Left renal cortex interstitium (tissue), 4 donors: ENCODE results near the gene HDAC4. TPM values are rescaled to one million over a fixed set of nuclear protein-coding genes. Genes with fewer than 3 reads are reported as not detected.

Experiments
- DNase-seq, 4 donors: peaks; one replicate each; pipeline ENCODE4 v3.0.0-alpha.2; 2013; ENCODE audit warnings: low read depth in 4 of 4, low spot score in 2 of 4, missing footprints in 1 of 4
- polyA plus RNA-seq, 4 donors: library from polyadenylated mRNA; unstranded; fragments of 120-200 nt; gene quantifications; one replicate each; pipeline ENCODE4 v1.2.1, GENCODE V29; 2013; ENCODE audit not compliant: insufficient read length in 4 of 4

The HDAC4 gene
- polyA plus RNA-seq, 4 donors, result 10.5 to 21.1 (median 14.3) TPM

GRCh38 chr2:239065537-239065936 is 335.3 kb downstream of the HDAC4 start:
- DNase-seq, result no peak

GRCh38 chr2:239064891-239065290 is 335.9 kb downstream of the HDAC4 start:
- no peak for DNase-seq

GRCh38 chr2:239064253-239064652 is 336.6 kb downstream of the HDAC4 start:
- DNase-seq, result no peak

GRCh38 chr2:239062743-239063142 is 338.1 kb downstream of the HDAC4 start:
- no peak for DNase-seq

GRCh38 chr2:239061824-239062570 is 338.8 kb downstream of the HDAC4 start:
- no peak for DNase-seq

- DNase-seq, result no peak
These were observed 339.6 kb downstream of the HDAC4 start for GRCh38 chr2:239061121-239061666.

- no peak for DNase-seq
These were observed 340.1 kb downstream of the HDAC4 start for GRCh38 chr2:239060676-239061075.

GRCh38 chr2:239059854-239060253 is 341.0 kb downstream of the HDAC4 start:
- no peak for DNase-seq

- DNase-seq, result no peak
These were observed 342.1 kb downstream of the HDAC4 start for GRCh38 chr2:239058766-239059165.

- no peak for DNase-seq
These were observed 343.3 kb downstream of the HDAC4 start for GRCh38 chr2:239057533-239057932.

GRCh38 chr2:239056611-239057010 is 344.2 kb downstream of the HDAC4 start:
- no peak for DNase-seq

GRCh38 chr2:239055756-239056493 is 344.9 kb downstream of the HDAC4 start:
- no peak for DNase-seq

GRCh38 chr2:239054921-239055320 is 345.9 kb downstream of the HDAC4 start:
- no peak for DNase-seq

- no peak for DNase-seq
These were observed 346.9 kb downstream of the HDAC4 start for GRCh38 chr2:239053801-239054503.

- no peak for DNase-seq
These were observed 347.8 kb downstream of the HDAC4 start for GRCh38 chr2:239052798-239053665.

GRCh38 chr2:239051891-239052445 is 348.9 kb downstream of the HDAC4 start:
- DNase-seq, result no peak

GRCh38 chr2:239050252-239050649 is 350.6 kb downstream of the HDAC4 start:
- no peak for DNase-seq

- DNase-seq, result no peak
These were observed 351.2 kb downstream of the HDAC4 start for GRCh38 chr2:239049421-239050251.

GRCh38 chr2:239048736-239049135 is 352.1 kb downstream of the HDAC4 start:
- no peak for DNase-seq
